GM23338 (cell line): ENCODE results near the gene GFPT2. TPM values are rescaled to one million over a fixed set of nuclear protein-coding genes. Genes with fewer than 3 reads are reported as not detected.

ENCODE experiments used
- ATAC-seq: fragments of 200-7000 bp; cut with Tn5 transposase; 3 replicates; pipeline ENCODE4 v1.9.1; 2020
- DNase-seq: peaks from one replicate; pipeline ENCODE4 v3.0.0-alpha.2; 2015; ENCODE audit warnings: low spot score
- H2AFZ ChIP-seq: fragments of 200-600 bp; sonication (generic); 2 replicates; pipeline ENCODE4 v1.8.0; 2016; ENCODE audit warnings: antibody characterized with exemption, mild to moderate bottlenecking, moderate library complexity
- H3F3A ChIP-seq: fragments of 200-600 bp; sonication (generic); replicated peaks from 2 replicates; pipeline ENCODE4 v1.8.0; 2017; ENCODE audit warnings: antibody characterized with exemption, mixed run types, low read depth
- H3K27ac ChIP-seq: fragments of 200-600 bp; sonication (generic); 2 replicates; pipeline ENCODE4 v1.6.1; 2016; ENCODE audit warnings: low read depth
- H3K27me3 ChIP-seq: fragments of 200-600 bp; sonication (generic); 2 replicates; pipeline ENCODE4 v1.8.0; 2016; ENCODE audit warnings: mild to moderate bottlenecking, mixed run types, moderate library complexity; ENCODE audit not compliant: insufficient read depth
- H3K36me3 ChIP-seq: fragments of 200-600 bp; sonication (generic); 2 replicates; pipeline ENCODE4 v1.8.0; 2016; ENCODE audit warnings: mild to moderate bottlenecking; ENCODE audit not compliant: insufficient read depth
- H3K4me1 ChIP-seq: fragments of 200-600 bp; sonication (generic); 2 replicates; pipeline ENCODE4 v1.8.0; 2016; ENCODE audit warnings: mild to moderate bottlenecking, moderate library complexity; ENCODE audit not compliant: insufficient read depth
- H3K4me2 ChIP-seq: fragments of 200-600 bp; sonication (generic); 2 replicates; pipeline ENCODE4 v1.7.1; 2017; ENCODE audit warnings: mixed run types
- H3K4me3 ChIP-seq: fragments of 200-600 bp; sonication (generic); 2 replicates; pipeline ENCODE4 v1.6.1; 2016; ENCODE audit warnings: mixed run types
- H3K79me2 ChIP-seq: fragments of 200-600 bp; sonication (generic); replicated peaks from 2 replicates; pipeline ENCODE4 v1.8.0; 2017; ENCODE audit warnings: mild to moderate bottlenecking; ENCODE audit not compliant: insufficient read depth
- H3K9me2 ChIP-seq: fragments of 200-600 bp; sonication (generic); 2 replicates; pipeline ENCODE4 v1.8.0; 2017; ENCODE audit not compliant: insufficient read depth
- H4K20me1 ChIP-seq: fragments of 200-600 bp; sonication (generic); replicated peaks from 2 replicates; pipeline ENCODE4 v1.8.0; 2017; ENCODE audit warnings: mild to moderate bottlenecking; ENCODE audit not compliant: insufficient read depth
- H3K27ac Mint-ChIP-seq: 2 replicates; pipeline ENCODE4 v1.8.0; 2020; ENCODE audit warnings: inconsistent platforms, mild to moderate bottlenecking, moderate library complexity, mixed read lengths
- H3K27me3 Mint-ChIP-seq: 3 replicates; pipeline ENCODE4 v1.8.0; 2022; ENCODE audit warnings: low read depth, mild to moderate bottlenecking, moderate library complexity, mixed read lengths, inconsistent platforms; ENCODE audit not compliant: insufficient read depth, poor library complexity
- H3K36me3 Mint-ChIP-seq: 3 replicates; pipeline ENCODE4 v1.8.0; 2021; ENCODE audit warnings: low read depth, mild to moderate bottlenecking, inconsistent platforms, moderate library complexity, mixed read lengths
- H3K4me1 Mint-ChIP-seq: 3 replicates; pipeline ENCODE4 v1.8.0; 2020; ENCODE audit warnings: mild to moderate bottlenecking, inconsistent platforms, mixed read lengths
- H3K4me3 Mint-ChIP-seq: 3 replicates; pipeline ENCODE4 v1.8.0; 2021; ENCODE audit warnings: moderate library complexity, mild to moderate bottlenecking, inconsistent platforms, mixed read lengths
- H3K9me3 Mint-ChIP-seq: 3 replicates; pipeline ENCODE4 v1.8.0; 2020; ENCODE audit warnings: moderate library complexity, mild to moderate bottlenecking, inconsistent platforms, mixed read lengths
- CREB1 ChIP-seq: fragments of 250-450 bp; sonication (Bioruptor Pico); IDR thresholded peaks from 2 replicates; pipeline ENCODE4 v1.5.0; 2020; ENCODE audit warnings: low read depth, mild to moderate bottlenecking, moderate library complexity
- CTCF ChIP-seq, 2 experiments: fragments of 200-600 bp in 1 of 2; sonication (generic) in 1 of 2; conservative IDR thresholded peaks; 2 replicates each; pipeline versions ENCODE4 v1.5.1 to v1.6.1; 2016 to 2017; ENCODE audit warnings: antibody characterized with exemption in 2 of 2, low read depth in 2 of 2, mild to moderate bottlenecking in 2 of 2, moderate library complexity in 1 of 2
- EZH2 ChIP-seq: fragments of 200-600 bp; sonication (generic); IDR thresholded peaks from one replicate; pipeline ENCODE4 v1.8.0; 2017; ENCODE audit warnings: antibody characterized with exemption, mild to moderate bottlenecking, low read depth; ENCODE audit not compliant: unreplicated experiment
- NANOG ChIP-seq: IDR thresholded peaks from 2 replicates; pipeline ENCODE4 v1.6.1; 2016; ENCODE audit warnings: antibody characterized with exemption, borderline replicate concordance
- POLR2AphosphoS5 ChIP-seq: IDR thresholded peaks from 2 replicates; pipeline ENCODE4 v1.6.1; 2016; ENCODE audit warnings: antibody characterized with exemption, low read depth
- REST ChIP-seq: IDR thresholded peaks from one replicate; pipeline ENCODE4 v1.6.1; 2018; ENCODE audit warnings: antibody characterized with exemption; ENCODE audit not compliant: unreplicated experiment
- ZNF114 ChIP-seq: fragments of 250-450 bp; sonication (Bioruptor Pico); IDR thresholded peaks from 2 replicates; pipeline ENCODE4 v1.5.0; 2020; ENCODE audit warnings: mild to moderate bottlenecking, moderate library complexity
- ZNF462 ChIP-seq: fragments of 250-450 bp; sonication (Bioruptor Pico); IDR thresholded peaks from 2 replicates; pipeline ENCODE4 v1.5.0; 2020; ENCODE audit warnings: mild to moderate bottlenecking, moderate library complexity
- polyA plus RNA-seq: library from polyadenylated mRNA; unstranded; fragments of >200 nt; fragmentation: Nextera tagmentation; extraction: Ambion mirVana; gene quantifications from 2 replicates; pipeline ENCODE4 v1.2.1, GENCODE V29; 2016
- total RNA-seq: library from RNA; depleted of rRNA; stranded (reverse); fragments of >200 nt; shearing (Covaris generic); gene quantifications from 2 replicates; pipeline ENCODE4 v1.2.3, GENCODE V29; 2014

GFPT2 gene
- total and polyA plus RNA-seq, 2 experiments from 2014 or later: 82.6 to 120 TPM

- no peaks in the 10 kb centered on the region for H3K27me3 ChIP-seq
- Mint-ChIP-seq H3K4me1 (peaks cover 25% of the 10 kb centered on the region), H3K4me3 (peak overlapping the region; percentile 32; the same call in 1 of the 3 replicates), H3K36me3 (peaks cover 97% of the 10 kb centered on the region), H3K9me3 (peaks cover 4% of the 10 kb centered on the region; the same call in 2 of the 3 replicates), H3K27ac (peak overlapping the region; percentile 97), H3K27me3 (peaks cover 18% of the 10 kb centered on the region)
- DNase-seq: no peak
- H3K9me2 ChIP-seq: no peaks in the 10 kb centered on the region
- peaks cover 15% of the 10 kb centered on the region for H3K4me1 ChIP-seq
- H3F3A ChIP-seq: peaks cover 48% of the 10 kb centered on the region
- H3K36me3 ChIP-seq: peaks cover 68% of the 10 kb centered on the region
- H3K79me2 ChIP-seq: peaks cover 3% of the 10 kb centered on the region; the same call in 1 of the 2 replicates
- ATAC-seq: no peak
- no peaks in the 10 kb centered on the region for H4K20me1 ChIP-seq
- H2AFZ ChIP-seq: no peak overlapping the region
- TF ChIP-seq CREB1 (CRISPR knock-in tag) (no peak), EZH2 (no peak)
- H3K4me3 ChIP-seq: peak overlapping the region; percentile 19; the same call in 1 of the 2 replicates
- H3K27ac ChIP-seq: peak overlapping the region; percentile 99
- H3K4me2 ChIP-seq: peak overlapping the region; percentile 76
These were observed 22.1 kb downstream of the GFPT2 start for GRCh38 chr5:180330810-180331646.

GRCh38 chr5:180330270-180330648, 22.9 kb downstream of the GFPT2 start:
- Histone ChIP-seq H3K4me2 (no peak overlapping the region), H3K27me3 (no peaks in the 10 kb centered on the region), H3K36me3 (peaks cover 61% of the 10 kb centered on the region), H3K4me1 (peaks cover 15% of the 10 kb centered on the region), H2AFZ (no peak overlapping the region), H3K4me3 (no peak overlapping the region), H3K27ac (peak overlapping the region; percentile 99), H3K79me2 (peaks cover 6% of the 10 kb centered on the region; the same call in 1 of the 2 replicates), H3F3A (peaks cover 41% of the 10 kb centered on the region), H3K9me2 (no peaks in the 10 kb centered on the region), H4K20me1 (no peaks in the 10 kb centered on the region)
- ATAC-seq: no peak
- Mint-ChIP-seq H3K4me3 (no peak overlapping the region; the same call in 2 of the 3 replicates), H3K4me1 (peaks cover 28% of the 10 kb centered on the region), H3K27me3 (peaks cover 22% of the 10 kb centered on the region), H3K9me3 (peaks cover 4% of the 10 kb centered on the region; the same call in 2 of the 3 replicates), H3K36me3 (peaks cover 96% of the 10 kb centered on the region), H3K27ac (peak overlapping the region; percentile 97)
- DNase-seq: no peak
- TF ChIP-seq ZNF462 (CRISPR knock-in tag) (no peak), CTCF (conservative IDR thresholded peaks at IDR 0.05; ENCODE audit: low read depth in 2 of 2) (no peak), POLR2AphosphoS5 (no peak), EZH2 (no peak), NANOG (no peak), ZNF114 (CRISPR knock-in tag) (no peak), CREB1 (CRISPR knock-in tag) (no peak), REST (no peak)
